NCI-H460 (cell line): ENCODE data around the gene CDH9. TPM values are rescaled to one million over a fixed set of nuclear protein-coding genes. Genes with fewer than 3 reads are reported as not detected.
"Not testable (repeated sequence)": the region's sequence is repeated elsewhere in the genome, so short reads cannot be mapped to it uniquely, and the experiment has no call there.

Source experiments
- DNase-seq: peaks from one replicate; pipeline ENCODE4 v3.0.0-alpha.2; 2016; ENCODE audit warnings: low read depth; ENCODE audit errors: extremely low read depth
- total RNA-seq: library from RNA; depleted of rRNA; stranded (reverse); fragments of >200 nt; shearing (Covaris generic); gene quantifications from 2 replicates; pipeline ENCODE4 v1.2.3, GENCODE V29; 2014

Gene CDH9
- total RNA-seq, 1 experiment from 2014 or later, result not detected

GRCh38 chr5:26959290-26959689, 79.1 kb downstream of the CDH9 start:
- DNase-seq, result no peak

GRCh38 chr5:26955161-26955560, 83.2 kb downstream of the CDH9 start:
- no peak for DNase-seq

- DNase-seq, result no peak
Observed at GRCh38 chr5:26948921-26949320, 89.5 kb downstream of the CDH9 start.

- no peak for DNase-seq
Observed at GRCh38 chr5:26945901-26946300, 92.5 kb downstream of the CDH9 start.

- DNase-seq, result no peak
Observed at GRCh38 chr5:26942481-26942880, 95.9 kb downstream of the CDH9 start.

- no peak for DNase-seq
Observed at GRCh38 chr5:26940994-26941393, 97.4 kb downstream of the CDH9 start.

GRCh38 chr5:26932238-26932637, 106.1 kb downstream of the CDH9 start:
- no peak for DNase-seq

GRCh38 chr5:26921439-26921838, 116.9 kb downstream of the CDH9 start:
- no peak for DNase-seq

GRCh38 chr5:26903469-26903868, 134.9 kb downstream of the CDH9 start:
- no peak for DNase-seq

- no peak for DNase-seq
Observed at GRCh38 chr5:26894719-26895263, 143.6 kb downstream of the CDH9 start.

- DNase-seq, result no peak
Observed at GRCh38 chr5:26893078-26893477, 145.3 kb downstream of the CDH9 start.

- DNase-seq, result no peak
Observed at GRCh38 chr5:26889815-26890214, 148.6 kb downstream of the CDH9 start.

GRCh38 chr5:26884481-26884880, 153.9 kb downstream of the CDH9 start:
- DNase-seq, result no peak

GRCh38 chr5:26883375-26883774, 155.0 kb downstream of the CDH9 start:
- DNase-seq, result no peak

- DNase-seq, result no peak
Observed at GRCh38 chr5:26881901-26882300, 156.5 kb downstream of the CDH9 start.

- DNase-seq, result no peak
Observed at GRCh38 chr5:26877154-26877553, 161.2 kb downstream of the CDH9 start.

- DNase-seq, result no peak
Observed at GRCh38 chr5:26872337-26872736, 166.0 kb downstream of the CDH9 start.

- DNase-seq, result no peak
Observed at GRCh38 chr5:26869781-26870180, 168.6 kb downstream of the CDH9 start.

- no peak for DNase-seq
Observed at GRCh38 chr5:26868504-26868903, 169.9 kb downstream of the CDH9 start.

- no peak for DNase-seq
Observed at GRCh38 chr5:26864061-26864460, 174.3 kb downstream of the CDH9 start.

- no peak for DNase-seq
Observed at GRCh38 chr5:26856238-26856637, 182.1 kb downstream of the CDH9 start.

GRCh38 chr5:26852450-26852849, 185.9 kb downstream of the CDH9 start:
- DNase-seq, result not testable (repeated sequence)

- peak; percentile 38 for DNase-seq
Observed at GRCh38 chr5:26847041-26847736, 191.2 kb downstream of the CDH9 start.
